GM12874 (cell line): ENCODE measurements around the gene LSM2.

Source experiments
- TF ChIP-seq, protein P1 (sequence below): IDR thresholded peaks from 2 replicates; pipeline ENCODE4 v1.5.1; 2011; ENCODE audit warnings: low read depth, mild to moderate bottlenecking, control low read depth, low read length, moderate library complexity; ENCODE audit not compliant: insufficient read depth

LSM2 gene

GRCh38 chr6:31752739-31753319 is 53.9 kb downstream of the LSM2 start:
- TF ChIP-seq, protein P1, sequence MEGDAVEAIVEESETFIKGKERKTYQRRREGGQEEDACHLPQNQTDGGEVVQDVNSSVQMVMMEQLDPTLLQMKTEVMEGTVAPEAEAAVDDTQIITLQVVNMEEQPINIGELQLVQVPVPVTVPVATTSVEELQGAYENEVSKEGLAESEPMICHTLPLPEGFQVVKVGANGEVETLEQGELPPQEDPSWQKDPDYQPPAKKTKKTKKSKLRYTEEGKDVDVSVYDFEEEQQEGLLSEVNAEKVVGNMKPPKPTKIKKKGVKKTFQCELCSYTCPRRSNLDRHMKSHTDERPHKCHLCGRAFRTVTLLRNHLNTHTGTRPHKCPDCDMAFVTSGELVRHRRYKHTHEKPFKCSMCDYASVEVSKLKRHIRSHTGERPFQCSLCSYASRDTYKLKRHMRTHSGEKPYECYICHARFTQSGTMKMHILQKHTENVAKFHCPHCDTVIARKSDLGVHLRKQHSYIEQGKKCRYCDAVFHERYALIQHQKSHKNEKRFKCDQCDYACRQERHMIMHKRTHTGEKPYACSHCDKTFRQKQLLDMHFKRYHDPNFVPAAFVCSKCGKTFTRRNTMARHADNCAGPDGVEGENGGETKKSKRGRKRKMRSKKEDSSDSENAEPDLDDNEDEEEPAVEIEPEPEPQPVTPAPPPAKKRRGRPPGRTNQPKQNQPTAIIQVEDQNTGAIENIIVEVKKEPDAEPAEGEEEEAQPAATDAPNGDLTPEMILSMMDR = no peak

DNA sequence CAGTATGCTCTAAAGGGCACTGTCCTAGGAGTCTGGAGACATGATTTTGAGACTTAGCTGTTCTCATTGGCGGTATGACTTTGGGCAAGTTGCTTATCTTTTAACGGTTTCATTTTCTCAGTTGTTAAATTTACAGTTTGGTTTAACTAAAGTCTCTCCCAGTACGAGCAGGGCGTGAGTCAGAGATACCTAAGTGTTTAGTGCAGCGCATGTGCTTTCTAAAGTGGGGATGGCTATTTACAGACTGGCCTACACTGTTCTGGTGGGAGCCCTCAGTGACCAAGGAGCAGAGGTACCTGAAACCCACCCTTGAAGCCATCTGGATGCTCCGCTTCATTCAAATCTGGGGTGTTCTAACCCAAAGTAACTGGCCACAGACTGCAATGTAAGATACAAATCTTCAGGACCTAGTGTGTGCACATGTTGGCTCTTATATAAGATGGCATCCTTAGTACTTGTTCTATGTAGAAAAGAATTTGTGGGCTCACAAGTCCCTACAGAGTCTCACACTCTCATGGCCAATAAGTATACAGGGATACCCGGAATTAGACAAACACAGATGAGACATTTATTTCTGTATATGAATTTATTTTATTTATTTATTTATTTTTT is 56.2 kb downstream of the LSM2 start:
- TF ChIP-seq, protein P1 = no peak

GRCh38 chr6:31749301-31750036 is 57.3 kb downstream of the LSM2 start:
- TF ChIP-seq, protein P1 = no peak
